Activated CD8-positive, alpha-beta memory T cell treated with anti-CD3 and anti-CD28 coated beads for 1 hour (primary cell): ENCODE results near the gene DPCD.
A peak's percentile ranks its signal among the peaks of the same experiment; 100 is the strongest.

ENCODE experiments used
- DNase-seq, 2 donors: peaks; one replicate each; pipeline ENCODE4 v3.0.0-alpha.2; 2020; ENCODE audit warnings: low read depth in 1 of 2; ENCODE audit errors: extremely low read depth in 1 of 2

Gene DPCD

DNA sequence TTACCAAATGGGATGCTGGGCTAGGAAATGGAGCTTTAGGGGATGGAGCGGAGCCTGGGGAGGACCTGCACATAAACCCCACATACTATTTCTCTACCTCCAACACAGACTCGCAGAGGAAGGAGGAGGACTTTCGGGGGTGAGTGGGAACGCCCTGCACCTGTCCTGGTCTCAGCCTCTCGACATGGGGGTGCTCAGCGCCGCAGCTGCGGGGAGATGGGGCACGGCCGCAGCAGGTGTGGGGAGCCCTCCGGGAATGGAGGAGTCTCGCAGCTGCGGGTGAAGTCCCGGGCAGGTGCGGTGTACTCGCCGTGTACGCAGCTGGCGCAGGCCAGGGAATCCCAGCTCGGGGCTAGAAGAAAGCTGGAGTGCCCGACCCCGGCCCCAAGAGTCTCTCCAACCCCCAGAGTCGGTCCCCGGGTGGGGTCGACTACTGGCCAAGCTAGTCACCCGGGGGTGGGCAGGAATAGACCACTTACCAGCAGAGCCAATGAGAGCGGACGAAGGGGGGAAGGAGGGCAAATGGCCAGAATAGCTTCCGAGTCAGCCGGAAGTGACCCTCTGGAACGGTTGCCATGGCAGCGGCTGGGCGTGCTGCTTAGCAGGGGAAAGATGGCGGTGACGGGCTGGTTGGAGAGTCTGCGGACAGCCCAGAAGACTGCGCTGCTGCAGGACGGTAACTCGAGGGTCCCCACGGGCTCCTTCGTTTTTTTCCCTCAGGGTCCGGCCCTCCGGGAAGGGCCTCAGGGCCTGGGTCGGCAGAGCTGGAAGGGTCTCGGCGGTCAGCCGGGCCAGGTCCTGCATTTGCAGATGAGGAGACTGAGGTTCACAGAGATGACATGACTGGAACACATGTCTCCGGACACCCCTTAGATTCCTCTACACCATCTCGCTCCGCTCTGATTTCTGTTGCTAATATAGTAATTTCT lies at the start of gene DPCD, which contains the start of gene POLL:
Gene DPCD, plus strand, starts transcription at position 597 of the 929 bp plus-strand sequence. Its CDS starts 16 bp downstream, at position 613.
Gene POLL, minus strand, starts transcription at position 533 of the 929 bp plus-strand sequence. CDS start 897 bp downstream, outside the sequence.
- DNase-seq = peak; percentile 84 to 85

DNA sequence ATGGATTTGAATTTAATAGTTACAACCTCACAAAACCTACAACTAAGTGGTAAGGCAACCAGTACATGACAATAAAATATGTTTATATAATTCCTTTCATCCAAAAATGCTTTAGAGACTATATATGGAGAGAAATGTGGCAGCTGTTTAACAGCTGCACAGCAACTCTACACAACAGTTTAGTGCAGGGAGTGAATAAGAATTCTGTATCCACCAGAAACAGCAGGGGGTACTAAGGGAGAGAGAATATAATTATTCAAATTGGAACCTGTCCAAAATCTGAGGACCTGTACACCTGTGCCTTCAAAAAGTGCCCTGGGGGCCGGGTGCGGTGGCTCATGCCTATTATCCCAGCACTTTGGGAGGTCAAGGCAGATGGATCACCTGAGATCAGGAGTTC lies 49.7 kb upstream of the DPCD start:
- DNase-seq = no peak

DNA sequence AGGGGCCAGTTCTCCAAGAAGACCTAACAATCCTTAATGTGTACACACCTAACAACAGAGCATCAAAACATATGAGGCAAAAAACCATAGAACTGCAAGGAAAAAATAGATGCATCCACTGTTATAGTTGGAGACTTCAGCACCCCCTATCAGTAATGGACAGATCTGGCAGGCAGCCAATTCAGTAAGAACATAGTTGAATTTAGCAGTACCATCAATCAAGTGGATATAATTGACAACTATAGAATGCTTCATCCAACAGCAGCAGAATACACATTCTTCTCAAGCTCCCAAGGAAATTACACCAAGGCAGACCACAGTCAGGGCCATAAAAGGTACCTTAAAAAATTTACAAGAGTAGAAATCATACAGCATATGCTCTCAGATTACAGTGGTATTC lies 42.2 kb upstream of the DPCD start:
- DNase-seq = no peak

DNA sequence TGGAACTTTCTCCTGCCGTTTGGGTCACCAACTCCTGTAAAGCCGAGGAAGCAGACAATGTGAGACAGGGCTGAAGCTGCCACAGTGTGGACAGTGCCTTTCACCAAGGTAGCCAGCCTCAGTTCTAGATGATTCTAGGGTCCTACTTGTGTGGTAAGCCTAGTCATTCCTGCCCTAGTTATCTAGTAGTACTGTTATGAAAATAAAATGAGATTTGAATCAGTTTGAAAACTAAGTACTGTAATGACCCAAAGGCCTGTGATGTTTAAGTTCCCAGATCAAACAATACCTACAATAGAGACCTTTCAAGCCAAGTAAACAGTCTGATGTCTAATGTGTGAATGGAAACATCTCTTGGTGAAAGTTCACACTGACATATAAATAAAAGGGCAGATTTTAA lies 37.2 kb upstream of the DPCD start:
- no peak for DNase-seq

DNA sequence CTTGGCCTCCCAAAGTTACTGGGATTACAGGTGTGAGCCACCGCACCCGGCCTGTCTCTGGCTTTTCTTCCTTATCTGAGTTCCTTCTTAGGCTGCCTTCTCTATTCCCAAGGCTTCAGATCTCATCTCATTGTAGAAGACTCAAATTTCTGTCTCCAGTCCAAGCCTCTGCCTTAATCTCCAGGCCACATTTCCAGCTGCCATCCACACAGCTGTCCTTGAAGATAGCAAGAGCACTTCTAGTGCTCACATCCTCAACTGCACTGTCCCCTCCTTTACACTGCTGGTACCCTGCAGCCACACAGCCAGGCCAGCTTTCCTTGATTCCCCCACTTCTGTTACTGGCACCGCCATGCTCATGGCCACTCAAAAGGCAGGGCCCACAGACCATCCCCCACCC lies 35.7 kb upstream of the DPCD start:
- DNase-seq = no peak

DNA sequence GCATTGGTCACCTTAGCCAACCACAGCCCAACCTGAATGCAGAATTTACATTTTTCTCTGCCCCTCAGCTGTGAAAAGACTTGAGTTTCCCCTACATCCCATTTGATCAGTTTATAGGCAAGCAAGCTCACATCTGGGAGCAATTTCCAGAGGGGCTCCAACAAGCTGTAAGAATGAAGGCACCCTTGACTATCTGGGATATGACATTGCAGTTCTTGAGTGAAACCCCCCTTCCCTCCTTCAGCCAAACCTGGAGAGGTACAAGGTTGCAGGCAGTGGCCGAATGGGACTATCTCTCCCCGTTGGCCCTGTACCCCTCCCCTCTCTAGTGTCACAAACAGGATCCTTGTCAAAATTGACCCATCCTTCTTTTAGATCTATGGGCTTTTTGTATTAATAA lies 30.6 kb upstream of the DPCD start:
- no peak for DNase-seq

DNA sequence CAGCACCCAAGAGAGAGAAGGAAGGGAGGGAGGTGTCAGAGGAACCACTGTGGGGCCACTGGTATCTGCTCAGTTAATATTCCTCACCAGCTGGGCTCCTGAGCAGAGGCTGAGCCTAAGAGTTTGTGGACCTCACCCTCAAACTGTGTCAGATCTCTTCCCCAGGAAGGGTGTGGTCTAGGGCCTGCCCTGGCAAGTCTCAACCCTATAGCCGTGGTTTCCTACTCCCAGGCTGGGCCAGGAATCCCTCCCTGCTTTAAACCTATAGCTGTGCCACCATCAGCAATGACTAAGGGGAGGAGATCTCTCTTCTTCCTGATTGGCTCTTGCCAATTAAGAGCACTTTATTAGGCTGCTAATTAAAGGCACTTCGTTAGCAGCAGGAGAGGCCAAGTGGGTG lies 29.9 kb upstream of the DPCD start:
- no peak for DNase-seq

DNA sequence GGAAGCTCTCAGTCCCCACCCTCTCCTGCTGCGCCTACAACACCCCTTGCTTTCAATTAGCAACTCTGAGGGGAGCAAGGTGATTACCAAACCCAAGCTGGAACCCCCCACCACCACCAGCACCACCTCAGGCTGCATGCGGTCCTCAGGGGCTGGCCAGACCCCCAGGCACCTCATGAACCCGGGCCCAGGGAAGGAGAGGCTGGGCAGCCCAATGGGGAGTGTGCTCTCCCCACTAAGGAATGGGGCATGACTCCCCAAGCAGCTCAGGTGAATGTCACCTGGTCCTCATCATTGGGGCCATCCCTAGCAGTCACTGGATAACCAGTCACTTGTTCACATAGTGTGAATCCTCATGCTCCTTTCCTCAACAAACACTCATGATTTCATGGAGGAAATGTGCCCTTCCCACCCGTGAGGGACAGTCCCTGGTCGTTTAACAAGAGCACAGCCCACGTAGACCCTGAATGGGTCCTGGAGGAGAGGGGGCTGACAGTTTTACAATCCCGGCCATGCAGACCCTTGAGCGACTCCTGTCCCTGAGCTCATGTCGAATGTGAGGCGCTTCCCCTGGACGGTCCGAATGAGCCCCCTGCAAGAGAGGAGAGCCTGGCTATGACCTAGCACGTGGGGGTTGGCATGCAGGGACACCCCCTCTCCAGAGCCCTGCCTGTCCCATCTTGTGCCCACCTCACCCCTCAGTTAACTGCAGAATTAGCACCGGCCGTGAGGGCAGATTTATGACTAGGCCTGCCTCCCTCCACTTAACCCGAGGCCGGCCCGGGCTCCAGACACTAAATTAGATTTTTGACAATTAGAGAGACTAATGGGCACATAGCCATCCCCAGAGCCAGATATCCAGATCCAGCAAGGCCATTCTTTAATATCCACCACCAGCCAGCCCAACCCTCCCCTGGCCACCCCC lies 29.2 kb upstream of the DPCD start:
- DNase-seq = no peak

- no peak for DNase-seq
These were observed 28.4 kb upstream of the DPCD start for GRCh38 chr10:101559596-101560297.

GRCh38 chr10:101560298-101561067 lies 27.6 kb upstream of the DPCD start:
- no peak for DNase-seq

GRCh38 chr10:101561068-101561915 lies 26.8 kb upstream of the DPCD start:
- DNase-seq = no peak

DNA sequence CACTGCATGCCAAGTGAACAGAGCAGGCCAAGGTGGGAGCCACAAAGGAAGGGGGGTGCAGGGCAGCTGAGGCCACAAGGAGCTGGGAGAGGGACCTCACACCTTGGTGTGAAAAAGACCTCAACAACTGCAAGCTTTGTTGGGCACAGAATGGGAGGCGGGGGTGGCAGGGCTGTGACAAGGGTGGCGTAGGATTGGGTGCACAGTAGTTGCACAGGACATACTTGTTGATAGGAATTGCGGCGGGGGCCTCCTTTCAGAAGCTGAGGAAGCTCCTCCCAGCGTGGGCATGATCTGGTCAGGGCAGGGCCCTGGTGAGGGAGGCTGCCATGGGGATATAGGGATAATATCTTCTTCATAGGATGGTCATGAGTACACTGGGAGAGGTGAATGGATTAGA lies 25.9 kb upstream of the DPCD start:
- DNase-seq = no peak

GRCh38 chr10:101563007-101563406 lies 25.1 kb upstream of the DPCD start:
- no peak for DNase-seq

DNA sequence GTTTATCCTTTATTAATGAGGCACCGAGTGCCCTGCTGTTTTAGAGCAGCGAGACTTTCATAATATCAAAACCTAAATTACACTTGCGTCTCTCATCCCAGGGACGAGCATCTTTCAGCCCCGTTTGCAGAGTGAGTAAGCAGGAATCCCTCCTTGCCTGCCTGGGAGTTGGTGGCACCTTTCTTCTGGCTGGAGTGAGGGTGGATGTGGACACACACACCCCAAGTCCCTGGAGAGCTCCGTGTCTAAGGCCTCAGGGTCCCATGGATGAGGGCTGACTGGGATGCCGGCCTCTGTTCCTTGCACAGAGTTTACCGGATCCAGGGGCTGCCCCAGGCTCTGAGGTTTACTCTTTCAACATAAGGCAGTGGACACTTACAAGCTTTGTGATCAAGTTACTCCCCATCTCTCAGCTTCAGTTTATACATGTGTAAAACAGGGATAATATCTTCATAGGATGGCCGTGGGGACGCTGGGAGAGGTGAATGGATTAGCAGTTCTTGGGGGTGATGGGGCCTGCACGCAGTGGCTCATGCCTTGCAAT lies 24.6 kb upstream of the DPCD start:
- DNase-seq = no peak

- DNase-seq = no peak
These were observed 23.6 kb upstream of the DPCD start for GRCh38 chr10:101564490-101564991.

DNA sequence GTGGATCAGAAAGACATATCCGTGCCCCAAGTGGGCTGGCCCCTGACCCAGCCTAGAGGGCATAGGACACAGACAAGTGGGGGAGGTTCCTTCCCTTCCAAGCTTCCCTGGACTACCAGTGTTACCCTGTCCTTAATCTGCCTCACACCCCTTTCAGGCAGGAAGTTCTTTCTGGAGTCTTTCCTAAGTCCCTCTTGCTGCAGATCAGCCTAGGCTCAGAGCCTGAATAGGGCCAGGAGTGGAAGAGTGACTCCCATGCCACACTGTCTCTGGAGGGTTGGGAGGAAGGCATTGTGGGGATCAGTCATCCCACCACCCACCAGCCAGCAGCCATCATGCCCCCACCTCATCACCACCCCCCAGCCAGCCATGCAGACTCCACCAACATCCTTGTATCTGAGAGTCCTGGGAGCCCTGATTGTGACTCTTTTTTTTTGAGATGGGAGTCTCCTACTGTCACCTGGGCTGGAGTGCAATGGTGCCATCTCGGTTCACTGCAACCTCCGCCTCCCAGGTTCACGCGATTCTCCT lies 22.7 kb upstream of the DPCD start:
- DNase-seq = no peak

GRCh38 chr10:101565936-101566332 lies 22.2 kb upstream of the DPCD start:
- DNase-seq = no peak

DNA sequence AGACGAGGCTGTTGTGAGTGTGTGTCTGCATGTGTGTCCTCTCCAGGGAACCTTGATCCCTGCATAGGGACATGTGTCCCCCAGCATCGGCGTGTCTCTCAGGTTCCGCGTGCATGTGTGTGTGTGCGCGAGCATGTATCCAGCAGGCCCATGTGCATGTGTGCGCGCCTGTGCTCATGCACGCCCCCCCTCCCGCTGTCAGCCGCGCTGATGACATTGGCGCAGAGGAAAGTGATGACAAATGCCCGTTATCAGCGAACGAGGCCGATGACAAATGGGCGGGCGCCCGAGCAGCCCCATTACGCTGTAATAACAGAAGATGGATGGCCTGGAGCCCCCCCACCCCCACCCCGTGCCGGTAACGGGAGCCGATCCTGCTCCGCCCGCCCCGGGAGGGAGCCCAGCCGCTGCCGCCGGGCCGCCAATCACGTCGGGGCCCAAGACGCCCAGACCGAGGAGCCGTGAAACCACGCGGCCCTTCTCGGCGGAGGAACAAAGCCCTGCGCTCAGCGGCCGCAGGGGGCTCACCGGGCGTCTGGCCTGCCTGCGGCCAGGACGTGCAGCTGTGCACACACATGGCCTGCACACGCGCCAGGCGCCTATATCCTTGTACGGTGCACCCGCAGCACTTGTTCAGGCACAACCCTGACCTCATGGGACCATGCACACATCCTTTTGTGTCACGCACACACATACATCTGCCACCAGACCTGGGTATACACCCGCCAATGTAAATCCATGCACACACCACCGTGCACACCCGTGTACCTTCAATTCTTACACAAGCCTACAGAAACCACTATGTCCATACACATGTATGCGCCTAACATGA lies 21.6 kb upstream of the DPCD start:
- no peak for DNase-seq
